ENCODE measurements around the gene PRDM5. TPM values are rescaled to one million over a fixed set of nuclear protein-coding genes. Genes with fewer than 3 reads are reported as not detected.

The PRDM5 gene
- total and polyA plus RNA-seq, 9 donors, result 8.1 to 53.8 (median 36.3) TPM

DNA sequence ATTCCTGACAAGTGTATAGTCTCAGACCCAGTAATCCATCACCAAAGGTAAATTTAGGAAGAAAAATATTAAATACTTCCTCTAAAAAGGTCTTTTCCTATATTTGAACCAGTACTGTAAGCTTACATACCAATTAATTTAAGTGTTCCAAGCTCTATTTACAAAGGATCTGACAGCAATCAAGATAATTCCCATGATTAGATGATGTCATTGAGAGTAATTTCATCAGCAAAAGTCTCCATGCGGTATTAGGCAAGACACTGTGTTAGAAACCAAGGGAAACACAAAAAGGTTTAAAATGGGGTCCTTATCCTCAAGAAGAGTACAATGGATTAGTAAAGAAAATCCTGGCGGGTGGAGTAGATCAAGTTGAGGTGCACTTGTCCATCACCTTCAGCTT is 198.5 kb downstream of the PRDM5 start:
- no peak for TF ChIP-seq POLR2A (IDR thresholded peaks at IDR 0.05)
- TF ChIP-seq, protein P1, sequence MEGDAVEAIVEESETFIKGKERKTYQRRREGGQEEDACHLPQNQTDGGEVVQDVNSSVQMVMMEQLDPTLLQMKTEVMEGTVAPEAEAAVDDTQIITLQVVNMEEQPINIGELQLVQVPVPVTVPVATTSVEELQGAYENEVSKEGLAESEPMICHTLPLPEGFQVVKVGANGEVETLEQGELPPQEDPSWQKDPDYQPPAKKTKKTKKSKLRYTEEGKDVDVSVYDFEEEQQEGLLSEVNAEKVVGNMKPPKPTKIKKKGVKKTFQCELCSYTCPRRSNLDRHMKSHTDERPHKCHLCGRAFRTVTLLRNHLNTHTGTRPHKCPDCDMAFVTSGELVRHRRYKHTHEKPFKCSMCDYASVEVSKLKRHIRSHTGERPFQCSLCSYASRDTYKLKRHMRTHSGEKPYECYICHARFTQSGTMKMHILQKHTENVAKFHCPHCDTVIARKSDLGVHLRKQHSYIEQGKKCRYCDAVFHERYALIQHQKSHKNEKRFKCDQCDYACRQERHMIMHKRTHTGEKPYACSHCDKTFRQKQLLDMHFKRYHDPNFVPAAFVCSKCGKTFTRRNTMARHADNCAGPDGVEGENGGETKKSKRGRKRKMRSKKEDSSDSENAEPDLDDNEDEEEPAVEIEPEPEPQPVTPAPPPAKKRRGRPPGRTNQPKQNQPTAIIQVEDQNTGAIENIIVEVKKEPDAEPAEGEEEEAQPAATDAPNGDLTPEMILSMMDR (IDR thresholded peaks at IDR 0.05), result no peak
- H3K36me3 ChIP-seq, result no peaks in the 10 kb centered on the region
- H3K4me3 ChIP-seq, result no peak overlapping the region
- no peaks in the 10 kb centered on the region for H3K27me3 ChIP-seq
- H3K4me1 ChIP-seq (ENCODE audit: insufficient read depth), result peaks cover 3% of the 10 kb centered on the region
- intact Hi-C loops (cut with DNase I), result no loop called here
- no peak for DNase-seq
- H3K9me3 ChIP-seq, result no peaks in the 10 kb centered on the region
- no peak overlapping the region for H3K27ac ChIP-seq
- WGBS, 3 donors, result 94 to 97% (median 96%) methylated on average over 2 of the region's 2 CpGs

DNA sequence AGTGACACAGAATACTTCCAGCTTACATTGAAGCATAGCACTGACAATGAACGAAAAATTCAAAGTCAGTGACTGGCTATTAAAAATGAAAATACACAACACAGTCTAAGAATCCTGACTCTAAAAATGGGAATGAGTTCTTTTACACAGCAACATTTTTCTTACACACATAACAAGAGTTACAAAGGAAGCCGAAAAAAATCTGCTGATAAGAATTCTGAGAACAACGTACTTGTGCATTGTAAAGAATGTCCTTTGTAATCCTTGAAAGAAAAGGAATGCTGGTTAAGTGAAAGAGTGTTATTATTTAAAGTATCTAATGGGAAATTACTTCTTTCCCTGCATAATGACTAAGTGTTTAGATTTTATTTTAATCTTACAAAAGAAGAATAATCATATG is 199.4 kb downstream of the PRDM5 start:
- DNase-seq, result no peak
- TF ChIP-seq EP300 (IDR thresholded peaks at IDR 0.05) (no peak), POLR2A (IDR thresholded peaks at IDR 0.05) (no peak)
- TF ChIP-seq, protein P1 (IDR thresholded peaks at IDR 0.05), result no peak
- H3K36me3 ChIP-seq, result no peaks in the 10 kb centered on the region
- no peak overlapping the region for H3K27ac ChIP-seq
- WGBS, 3 donors, result 28 to 45% (median 35%) methylated on average over 3 of the region's 3 CpGs
- no peaks in the 10 kb centered on the region for H3K27me3 ChIP-seq
- no peaks in the 10 kb centered on the region for H3K9me3 ChIP-seq
- intact Hi-C loops (cut with DNase I), result no loop called here
- no peak overlapping the region for H3K4me3 ChIP-seq
- H3K4me1 ChIP-seq (ENCODE audit: insufficient read depth), result peaks cover 3% of the 10 kb centered on the region

DNA sequence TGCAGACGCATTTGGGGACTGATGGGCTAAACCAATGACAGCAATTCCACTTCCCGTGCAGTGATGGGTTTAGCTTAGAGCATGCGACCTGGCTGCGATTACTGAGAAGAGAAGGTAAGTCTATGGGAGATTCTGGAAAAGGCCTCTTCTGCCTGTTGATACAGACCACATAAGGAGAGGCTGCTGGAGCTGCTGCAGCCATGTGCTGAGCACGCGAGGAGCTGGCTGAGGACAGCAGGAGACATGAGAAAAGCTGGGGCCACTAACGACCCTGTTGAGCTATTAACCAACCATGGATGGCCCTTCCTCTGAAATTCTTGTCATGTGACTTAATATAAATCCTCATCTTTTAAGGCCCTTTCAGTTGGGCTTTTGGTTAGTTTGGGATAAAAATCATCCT is 199.9 kb downstream of the PRDM5 start:
- H3K36me3 ChIP-seq, result no peaks in the 10 kb centered on the region
- no peaks in the 10 kb centered on the region for H3K9me3 ChIP-seq
- 94 to 96% (median 94%) methylated on average over 7 of the region's 7 CpGs for WGBS, 3 donors
- H3K4me1 ChIP-seq (ENCODE audit: insufficient read depth), result peaks cover 3% of the 10 kb centered on the region
- intact Hi-C loops (cut with DNase I), result no loop called here
- TF ChIP-seq, protein P1 (IDR thresholded peaks at IDR 0.05), result no peak
- no peak for TF ChIP-seq POLR2A (IDR thresholded peaks at IDR 0.05)
- no peak for TF ChIP-seq EP300 (IDR thresholded peaks at IDR 0.05)
- no peak overlapping the region for H3K27ac ChIP-seq
- DNase-seq, result no peak
- no peak overlapping the region for H3K4me3 ChIP-seq
- no peaks in the 10 kb centered on the region for H3K27me3 ChIP-seq

DNA sequence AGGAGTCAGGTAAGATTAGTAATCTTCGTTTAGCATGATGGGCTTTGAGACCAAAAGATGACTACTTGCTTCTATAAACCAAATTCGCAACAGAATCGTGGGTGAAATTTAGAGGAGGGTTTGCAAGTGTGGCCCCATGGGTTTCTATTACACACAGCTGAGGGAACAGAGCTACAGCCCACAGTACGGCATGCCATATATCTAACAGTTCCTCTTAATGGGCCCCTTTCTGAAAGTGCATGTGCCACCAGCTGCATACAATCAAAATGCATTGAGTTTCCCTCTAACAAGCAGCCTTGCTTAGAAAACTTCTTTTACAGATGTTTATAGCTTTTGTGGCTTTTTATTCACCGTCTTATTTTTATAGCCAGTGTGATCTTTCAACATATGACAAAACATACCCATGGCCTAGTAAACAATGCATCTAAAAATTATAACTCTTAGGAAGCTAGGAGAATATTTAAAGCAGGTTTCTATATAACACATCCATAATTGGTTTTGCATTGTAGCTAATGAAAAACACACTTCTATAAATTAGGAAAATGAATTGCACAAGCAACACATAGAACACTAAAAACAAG is 202.1 kb downstream of the PRDM5 start:
- Histone ChIP-seq H3K27ac (no peak overlapping the region), H3K4me1 (ENCODE audit: insufficient read depth) (no peaks in the 10 kb centered on the region), H3K9me3 (no peaks in the 10 kb centered on the region), H3K36me3 (no peaks in the 10 kb centered on the region), H3K27me3 (no peaks in the 10 kb centered on the region), H3K4me3 (no peak overlapping the region)
- no peak for DNase-seq
- intact Hi-C loops (cut with DNase I), result no loop called here
- 77 to 84% (median 82%) methylated on average over 5 of the region's 5 CpGs for WGBS, 3 donors
- TF ChIP-seq POLR2A (IDR thresholded peaks at IDR 0.05), result no peak
- TF ChIP-seq EP300 (IDR thresholded peaks at IDR 0.05), result no peak
- TF ChIP-seq, protein P1 (IDR thresholded peaks at IDR 0.05), result no peak
